HG02884 (cell line): ENCODE results near the gene TBC1D21.
"Not testable (repeated sequence)": the region's sequence is repeated elsewhere in the genome, so short reads cannot be mapped to it uniquely, and the experiment has no call there.

Source experiments
- ATAC-seq: cut with Tn5 transposase; IDR thresholded peaks from one replicate; pipeline ENCODE4 v1.9.1; 2021; ENCODE audit warnings: mild to moderate bottlenecking, moderate library complexity; ENCODE audit not compliant: unreplicated experiment

Gene TBC1D21

GRCh38 chr15:73927476-73928240 is 54.3 kb downstream of the TBC1D21 start:
- no peak for ATAC-seq

DNA sequence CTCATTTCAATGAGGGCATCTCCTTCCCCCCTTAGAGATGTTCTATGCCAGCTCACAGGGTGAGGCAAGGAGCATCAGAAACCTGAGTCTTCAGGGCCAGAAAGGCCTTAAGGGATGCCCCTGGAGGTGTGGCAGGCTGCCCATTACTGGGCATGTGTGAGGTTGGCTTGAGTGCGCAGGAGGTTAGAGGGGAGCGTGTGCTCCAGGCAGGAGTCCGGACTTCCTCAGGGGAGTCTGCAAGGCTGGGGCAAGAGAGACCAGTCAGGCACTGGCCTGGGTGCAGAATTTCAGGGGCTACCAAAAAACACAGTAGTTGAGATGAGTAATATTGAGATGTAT is 54.8 kb downstream of the TBC1D21 start:
- no peak for ATAC-seq

DNA sequence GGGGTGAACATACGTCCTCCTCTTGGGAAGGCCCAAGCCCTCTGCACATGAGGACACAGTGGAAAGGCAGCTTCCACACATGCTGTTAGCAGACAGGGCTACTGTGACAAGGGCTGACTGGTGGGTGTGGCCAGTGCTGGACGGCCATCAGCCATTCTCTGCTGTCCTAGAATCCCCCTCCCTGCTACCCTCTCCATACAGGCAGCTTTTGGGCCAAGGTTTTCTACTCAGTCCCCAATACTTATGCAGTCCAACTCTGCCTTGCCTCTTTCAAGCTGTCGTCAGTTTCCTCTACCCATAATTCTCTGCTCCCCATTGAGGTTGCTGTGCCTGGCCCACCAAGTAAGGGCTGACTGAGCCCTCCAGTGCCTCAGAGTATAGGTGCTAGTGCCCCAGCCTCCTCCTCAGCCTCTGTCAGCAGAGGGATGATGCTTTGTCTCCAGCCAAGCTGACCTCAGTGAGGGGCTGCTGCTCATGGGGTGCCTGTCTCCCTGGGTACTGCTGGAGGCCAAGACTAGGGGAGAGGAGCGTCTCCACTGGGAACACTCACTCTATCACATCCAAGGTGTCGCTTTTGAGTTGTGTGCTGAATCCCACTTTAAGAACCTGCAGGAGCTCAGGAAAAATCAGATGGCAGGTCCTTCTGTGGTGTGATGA is 55.7 kb downstream of the TBC1D21 start:
- no peak for ATAC-seq

- no peak for ATAC-seq
Measured at GRCh38 chr15:73930371-73930770, 57.0 kb downstream of the TBC1D21 start.

GRCh38 chr15:73930790-73931281 is 57.5 kb downstream of the TBC1D21 start:
- ATAC-seq = no peak

- ATAC-seq = no peak
Measured at GRCh38 chr15:73931441-73931840, 58.1 kb downstream of the TBC1D21 start.

DNA sequence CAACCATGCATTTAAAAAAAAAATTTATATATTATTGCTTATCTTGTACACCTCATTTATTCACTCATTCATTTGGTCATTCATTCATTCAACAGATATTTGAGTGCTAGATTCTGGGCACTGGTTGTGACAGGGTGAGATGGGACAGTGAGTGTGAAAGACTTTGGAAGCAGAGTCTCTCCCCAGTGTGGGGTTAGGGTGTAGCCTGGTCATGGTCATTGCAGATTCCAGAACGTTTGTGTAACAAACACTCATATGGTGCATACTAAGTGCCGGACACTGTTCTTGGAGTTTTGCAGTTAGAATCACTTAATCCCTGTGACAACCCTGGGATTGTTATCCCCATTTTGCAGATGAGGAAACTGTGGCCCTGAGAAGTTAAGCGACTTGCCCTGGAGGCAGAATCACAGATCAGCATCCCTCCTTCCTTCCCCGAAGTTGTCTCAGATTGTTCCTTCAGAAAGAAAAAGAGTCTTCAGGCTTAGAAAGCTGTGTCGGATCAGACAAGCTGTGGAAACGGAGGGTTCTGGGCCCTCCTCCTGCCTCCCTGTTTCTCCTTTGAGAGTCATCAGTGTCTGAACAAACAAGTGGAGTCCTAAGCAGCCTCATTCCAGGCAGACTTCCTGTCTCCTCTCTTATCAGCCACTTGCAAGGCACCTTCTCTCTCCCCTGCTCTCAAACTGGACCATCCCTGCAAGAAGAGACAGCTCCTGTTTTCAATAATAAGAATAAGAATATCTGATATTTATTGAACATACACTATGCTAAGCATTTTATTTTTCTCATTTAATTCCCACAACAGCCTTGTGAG is 59.2 kb downstream of the TBC1D21 start:
- ATAC-seq = no peak

DNA sequence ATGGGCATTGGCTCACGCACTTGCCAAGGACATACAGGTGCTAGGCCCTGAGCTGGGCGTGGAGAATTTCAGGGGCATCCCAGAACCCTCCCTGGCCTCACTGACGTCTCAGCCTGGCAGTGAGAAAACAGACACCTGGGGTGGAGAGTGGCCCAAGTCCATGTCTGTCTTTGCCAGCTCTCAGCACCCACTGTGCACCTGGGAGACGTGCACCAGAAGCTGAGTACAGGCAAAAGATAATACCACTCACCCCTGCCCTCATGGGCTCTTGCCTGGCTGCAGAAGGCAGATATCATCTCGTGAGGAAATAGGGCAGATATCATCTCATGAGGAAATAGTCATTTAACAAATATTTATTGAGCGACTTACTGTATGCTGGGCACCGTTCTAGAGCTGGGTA is 60.9 kb downstream of the TBC1D21 start:
- ATAC-seq = no peak

DNA sequence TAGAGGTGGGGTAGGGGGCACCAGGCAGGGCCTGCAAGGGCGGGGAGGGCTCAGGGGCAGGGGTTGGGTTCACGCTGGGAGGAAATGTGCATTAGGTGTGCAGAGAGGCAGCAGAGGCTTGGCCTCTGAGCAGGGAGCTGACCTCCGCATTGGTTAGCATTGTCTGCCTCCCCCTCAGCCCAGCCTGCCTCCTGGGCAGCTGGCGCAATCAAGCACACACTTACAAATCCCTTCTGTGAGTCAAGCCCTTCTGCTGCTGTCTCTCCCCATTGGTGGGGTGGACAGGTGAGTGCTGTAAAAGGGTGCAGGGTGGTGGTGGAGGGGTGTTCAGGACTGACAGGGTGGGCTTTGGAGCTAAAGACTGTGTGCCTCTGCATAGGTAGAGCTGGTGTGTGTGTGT is 62.2 kb downstream of the TBC1D21 start:
- ATAC-seq = no peak

GRCh38 chr15:73936181-73936580 is 62.8 kb downstream of the TBC1D21 start:
- ATAC-seq = no peak

- ATAC-seq = no peak
Measured at GRCh38 chr15:73936588-73937290, 63.4 kb downstream of the TBC1D21 start.

DNA sequence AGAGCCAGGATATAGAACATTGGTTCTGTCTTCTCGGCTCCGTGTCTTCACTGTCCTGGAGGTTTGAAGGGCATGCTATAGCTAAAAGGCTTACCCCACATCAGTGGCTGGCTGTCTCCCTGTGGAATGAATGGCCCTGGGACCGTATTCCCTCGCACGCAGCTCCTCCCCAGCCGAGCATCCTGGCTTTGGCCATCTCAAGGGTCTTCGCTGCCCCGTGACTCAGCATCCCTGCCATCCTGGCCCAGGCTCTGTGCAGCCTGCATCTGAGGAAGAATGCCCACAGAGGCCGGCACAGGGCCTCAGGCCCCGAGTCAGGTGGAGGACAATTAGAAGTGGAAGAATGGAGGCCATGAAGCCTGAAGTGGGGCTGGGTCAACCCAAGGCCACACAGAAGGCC is 63.9 kb downstream of the TBC1D21 start:
- ATAC-seq = no peak

- no peak for ATAC-seq
Measured at GRCh38 chr15:73937726-73938125, 64.4 kb downstream of the TBC1D21 start.

DNA sequence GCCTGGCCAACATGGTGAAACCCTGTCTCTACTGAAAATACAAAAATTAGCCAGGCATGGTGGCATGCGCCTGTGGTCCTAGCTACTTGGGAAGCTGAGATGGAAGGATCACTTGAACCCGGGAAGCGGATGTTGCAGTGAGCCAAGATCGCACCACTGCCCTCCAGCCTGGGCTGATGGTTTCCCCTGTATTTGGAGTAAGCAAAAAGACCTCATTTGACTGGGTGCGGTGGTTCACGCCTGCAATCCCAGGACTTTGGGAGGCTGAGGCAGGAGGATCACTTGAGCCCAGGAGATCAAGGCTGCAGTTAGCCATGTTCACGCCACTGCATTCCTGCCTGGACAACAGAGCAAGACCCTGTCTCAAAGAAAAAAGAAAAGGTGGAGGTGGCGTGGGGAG is 65.2 kb downstream of the TBC1D21 start:
- ATAC-seq = not testable (repeated sequence)
